B cell (primary cell): Measurements from ENCODE around the gene TRPM2. TPM values are rescaled to one million over a fixed set of nuclear protein-coding genes. Genes with fewer than 3 reads are reported as not detected.

Source experiments
- ATAC-seq: fragments of 200-7000 bp; cut with Tn5 transposase; one replicate; pipeline ENCODE4 v1.10.0; 2021; ENCODE audit warnings: low read depth, mild to moderate bottlenecking, moderate number of reproducible peaks, moderate library complexity
- CTCF ChIA-PET: fragments of 350-600 bp; sonication (Branson Sonifier 250); formaldehyde crosslinking; loops from one replicate; lab custom pipeline; 2021; ENCODE audit warnings: antibody characterized with exemption, inconsistent platforms; lab: Charles Lee
- POLR2A ChIA-PET: fragments of 350-600 bp; sonication (Branson Sonifier 250); formaldehyde crosslinking; loops from one replicate; lab custom pipeline; 2021; ENCODE audit warnings: antibody characterized with exemption; lab: Charles Lee
- DNase-seq: peaks from one replicate; pipeline ENCODE4 v3.0.0; 2013
- H2AFZ ChIP-seq: 2 replicates; pipeline ENCODE4 v1.6.1; 2012; ENCODE audit warnings: mild to moderate bottlenecking, low read depth, low read length; ENCODE audit not compliant: insufficient read depth, poor library complexity, severe bottlenecking
- H3K27ac ChIP-seq, 2 donors: 1 replicate in 1 of 2; 2 replicates in 1 of 2; pipeline ENCODE4 v1.5.1; 2012 to 2013; ENCODE audit warnings: low read length in 2 of 2, mild to moderate bottlenecking in 2 of 2, moderate library complexity in 1 of 2
- H3K27me3 ChIP-seq, 4 experiments: fragments of 200-600 bp in 1 of 4; sonication (generic) in 1 of 4; replicated peaks in 1 of 4; 1 replicate in 2 of 4; 2 replicates in 2 of 4; pipeline versions ENCODE4 v1.6.1 to v1.7.0; 2013 to 2016; ENCODE audit warnings: low read length in 3 of 4, mild to moderate bottlenecking in 2 of 4, mixed read lengths in 1 of 4, moderate library complexity in 1 of 4; ENCODE audit not compliant: insufficient read depth in 4 of 4, control insufficient read depth in 3 of 4; ENCODE audit errors: control extremely low read depth in 1 of 4
- H3K36me3 ChIP-seq, 2 experiments: replicated peaks in 1 of 2; 1 replicate in 1 of 2; 2 replicates in 1 of 2; pipeline versions ENCODE4 v1.6.1 to v1.7.1; 2013; ENCODE audit warnings: low read length in 1 of 2; ENCODE audit not compliant: insufficient read depth in 2 of 2, control insufficient read depth in 1 of 2; ENCODE audit errors: control extremely low read depth in 1 of 2, extremely low read depth in 1 of 2
- H3K4me1 ChIP-seq, 2 donors: fragments of 200-600 bp in 1 of 2; sonication (generic) in 1 of 2; 1 replicate in 1 of 2; 2 replicates in 1 of 2; pipeline versions ENCODE4 v1.5.1 to v1.6.1; 2013 to 2017; ENCODE audit warnings: low read length in 2 of 2; ENCODE audit not compliant: control insufficient read depth in 2 of 2, insufficient read depth in 2 of 2
- H3K4me2 ChIP-seq: replicated peaks from 2 replicates; pipeline ENCODE3; 2012; ENCODE audit warnings: mild to moderate bottlenecking, low read depth, low read length; ENCODE audit not compliant: poor library complexity, severe bottlenecking
- H3K4me3 ChIP-seq, 5 experiments: fragments of 200-600 bp in 1 of 5; sonication (generic) in 1 of 5; 1 replicate in 3 of 5; 2 replicates in 2 of 5; pipeline versions ENCODE4 v1.5.1 to v1.7.0; 2011 to 2016; ENCODE audit warnings: low read length in 4 of 5, mild to moderate bottlenecking in 4 of 5, low read depth in 2 of 5, control low read depth in 1 of 5, moderate library complexity in 1 of 5; ENCODE audit not compliant: insufficient read depth in 1 of 5; ENCODE audit errors: control extremely low read depth in 1 of 5, extremely low read depth in 1 of 5
- H3K79me2 ChIP-seq: fragments of 200-600 bp; sonication (generic); one replicate; pipeline ENCODE4 v1.6.0; 2016; ENCODE audit warnings: low read length; ENCODE audit not compliant: control insufficient read depth, insufficient read depth
- H3K9ac ChIP-seq: fragments of 200-600 bp; sonication (generic); 2 replicates; pipeline ENCODE4 v1.6.1; 2017; ENCODE audit warnings: mild to moderate bottlenecking, low read length, moderate library complexity
- H3K9me3 ChIP-seq, 3 donors: one replicate each; pipeline versions ENCODE4 v1.6.1 to v1.7.1; 2013; ENCODE audit warnings: low read length in 2 of 3; ENCODE audit not compliant: control insufficient read depth in 2 of 3, insufficient read depth in 1 of 3; ENCODE audit errors: control extremely low read depth in 1 of 3
- H4K20me1 ChIP-seq: 2 replicates; pipeline ENCODE4 v1.6.0; 2012; ENCODE audit warnings: mild to moderate bottlenecking, low read length; ENCODE audit not compliant: insufficient read depth, control insufficient read depth, poor library complexity, severe bottlenecking
- H3K27ac Mint-ChIP-seq: one replicate; pipeline ENCODE4 v1.8.0; 2021; ENCODE audit warnings: mixed read lengths
- H3K27me3 Mint-ChIP-seq: one replicate; pipeline ENCODE4 v1.8.0; 2021; ENCODE audit warnings: mixed read lengths
- H3K4me1 Mint-ChIP-seq: one replicate; pipeline ENCODE4 v1.8.0; 2021; ENCODE audit warnings: mixed read lengths
- H3K4me3 Mint-ChIP-seq: one replicate; pipeline ENCODE4 v1.8.0; 2021; ENCODE audit warnings: mixed read lengths
- H3K9me3 Mint-ChIP-seq: one replicate; pipeline ENCODE4 v1.8.0; 2022; ENCODE audit warnings: mixed read lengths; ENCODE audit not compliant: insufficient read depth
- CTCF ChIP-seq: fragments of 200-600 bp; IDR thresholded peaks from one replicate; pipeline ENCODE4 v1.8.0; 2022; ENCODE audit warnings: antibody characterized with exemption, mild to moderate bottlenecking
- EZH2 ChIP-seq: IDR thresholded peaks from 2 replicates; pipeline ENCODE4 v1.6.1; 2012; ENCODE audit warnings: borderline replicate concordance, low read depth, mild to moderate bottlenecking, moderate library complexity, low read length; ENCODE audit not compliant: insufficient read depth, poor library complexity, severe bottlenecking
- WGBS: methylation state at CpG from one replicate; pipeline ENCODE4 v1.1.5; 2013; ENCODE audit warnings: missing lambda C conversion rate; ENCODE audit not compliant: insufficient coverage; 5-methylcytosine and 5-hydroxymethylcytosine counted together
- intact Hi-C: fragments of 100-400 bp; cut with micrococcal nuclease; formaldehyde crosslinking; loops from one replicate; pipeline ENCODE4 v1.10.0; 2022
- polyA plus RNA-seq: library from polyadenylated mRNA; depleted of rRNA; stranded (reverse); fragments of >200 nt; gene quantifications from 2 replicates; pipeline ENCODE4 v1.2.3, GENCODE V29; 2012
- total RNA-seq, 2 donors: library from RNA; stranded (reverse); fragments of 120-200 nt in 1 of 2; gene quantifications; 1 replicate in 1 of 2; 2 replicates in 1 of 2; pipeline versions ENCODE4 v1.2.3 to v1.2.4, GENCODE V29; 2013 to 2022

Gene TRPM2
- total and polyA plus RNA-seq, 2 donors (not counting 1 experiment from before 2014, with no cell fraction given) = 1.6 to 8.4 TPM

GRCh38 chr21:44482581-44483287 is 129.3 kb downstream of the TRPM2 start:
- no peak for DNase-seq
- no peak for ATAC-seq
- peaks cover 0 to 3% (median 0%) of the 10 kb centered on the region in 4 experiments for H3K27me3 ChIP-seq
- Mint-ChIP-seq H3K9me3 (no peaks in the 10 kb centered on the region), H3K27ac (no peak overlapping the region), H3K4me1 (peaks cover 2% of the 10 kb centered on the region), H3K27me3 (peaks cover 5% of the 10 kb centered on the region), H3K4me3 (no peak overlapping the region)
- H3K4me2 ChIP-seq = no peak overlapping the region
- POLR2A ChIA-PET = no interaction called here
- no peaks in the 10 kb centered on the region for H4K20me1 ChIP-seq
- peaks cover 0 to 1% (median under 1%) of the 10 kb centered on the region in 3 donors for H3K9me3 ChIP-seq
- no peak for TF ChIP-seq EZH2
- no peak for TF ChIP-seq CTCF
- no peaks in the 10 kb centered on the region for H3K36me3 ChIP-seq
- no peaks in the 10 kb centered on the region for H3K79me2 ChIP-seq
- CTCF ChIA-PET = no interaction called here
- H2AFZ ChIP-seq = no peak overlapping the region
- H3K27ac ChIP-seq = no peak overlapping the region
- intact Hi-C loops = loop anchor here (10.0 kb wide), 2 partner anchors 128 to 668 kb away; partner anchors contain the start of gene TRPM2
- H3K4me1 ChIP-seq = peaks cover 0 to 5% of the 10 kb centered on the region in 2 donors
- WGBS = 97% methylated on average over 13 of the region's 14 CpGs
- H3K9ac ChIP-seq = no peak overlapping the region
- no peak overlapping the region for H3K4me3 ChIP-seq
